NCI-H226 (cell line): ENCODE data around the gene GRK2.

Experiments
- DNase-seq: peaks from one replicate; pipeline ENCODE4 v3.0.0-alpha.2; 2015

Gene GRK2

GRCh38 chr11:67301313-67301921, 35.1 kb downstream of the GRK2 start:
- DNase-seq: no peak

GRCh38 chr11:67301951-67302516, 35.8 kb downstream of the GRK2 start:
- DNase-seq: no peak

- peak; percentile 58 for DNase-seq
Observed at GRCh38 chr11:67302571-67303131, 36.4 kb downstream of the GRK2 start.

- DNase-seq: peak; percentile 89
Observed at GRCh38 chr11:67303132-67303834, 37.0 kb downstream of the GRK2 start, which contains the start of gene SSH3. Gene SSH3, plus strand, starts transcription at chr11:67303530. Its CDS starts 96 bp downstream, at chr11:67303626.

GRCh38 chr11:67303835-67304411, 37.6 kb downstream of the GRK2 start:
- DNase-seq: peak; percentile 77

- no peak for DNase-seq
Observed at GRCh38 chr11:67304511-67305113, 38.3 kb downstream of the GRK2 start.

GRCh38 chr11:67306769-67307544, 40.7 kb downstream of the GRK2 start:
- DNase-seq: no peak

GRCh38 chr11:67307545-67308001, 41.3 kb downstream of the GRK2 start:
- no peak for DNase-seq

GRCh38 chr11:67308031-67308866, 42.0 kb downstream of the GRK2 start:
- DNase-seq: no peak

GRCh38 chr11:67309166-67309565, 42.9 kb downstream of the GRK2 start:
- no peak for DNase-seq

- DNase-seq: no peak
Observed at GRCh38 chr11:67309661-67310061, 43.4 kb downstream of the GRK2 start.

- no peak for DNase-seq
Observed at GRCh38 chr11:67310246-67311050, 44.2 kb downstream of the GRK2 start.

- no peak for DNase-seq
Observed at GRCh38 chr11:67311051-67311555, 44.8 kb downstream of the GRK2 start.

GRCh38 chr11:67311556-67312082, 45.3 kb downstream of the GRK2 start:
- no peak for DNase-seq

- DNase-seq: peak; percentile 22
Observed at GRCh38 chr11:67312187-67313021, 46.1 kb downstream of the GRK2 start.

- no peak for DNase-seq
Observed at GRCh38 chr11:67313125-67313890, 47.0 kb downstream of the GRK2 start.

- DNase-seq: no peak
Observed at GRCh38 chr11:67314218-67314617, 47.9 kb downstream of the GRK2 start.

GRCh38 chr11:67315325-67315909, 49.1 kb downstream of the GRK2 start:
- no peak for DNase-seq
